ENCODE data around the gene ESYT1. TPM values are rescaled to one million over a fixed set of nuclear protein-coding genes. Genes with fewer than 3 reads are reported as not detected.

ESYT1 gene
- total and polyA plus RNA-seq, 2 experiments from 2014 or later, result 40.0 to 52.3 TPM

DNA sequence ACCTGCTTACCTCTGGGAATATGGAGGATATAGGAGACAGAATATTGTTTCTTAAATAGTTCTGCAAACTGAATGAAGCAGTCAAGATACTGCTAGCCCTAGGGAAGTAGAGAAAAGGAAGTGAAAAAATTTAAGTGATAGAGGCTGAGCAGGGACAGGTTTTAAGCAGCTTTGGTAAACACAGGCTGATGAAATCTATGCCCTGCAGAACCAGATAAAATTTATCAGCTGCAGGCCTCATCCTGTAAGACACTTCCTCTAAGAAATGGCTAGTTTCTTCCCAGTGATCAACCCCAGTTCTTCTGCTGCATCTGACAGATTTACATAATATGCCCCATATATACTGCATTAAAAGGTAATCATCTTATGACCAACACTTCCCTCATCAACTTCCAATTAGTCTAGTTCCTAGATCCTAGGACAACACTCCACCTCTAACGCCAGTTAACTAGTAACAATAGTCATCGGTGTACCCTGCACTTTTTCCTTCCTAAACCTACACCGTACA lies 1.3 kb upstream of the ESYT1 start:
- whole genome bisulfite sequencing (ENCODE audit: low lambda C conversion rate, missing lambda C conversion rate), result 70% methylated on average over 3 of the region's 3 CpGs
- H3K4me3 ChIP-seq, result no peak overlapping the region
- H3K27ac ChIP-seq, result peak overlapping the region; percentile 78
- no peak for DNase-seq (ENCODE audit: low spot score)
- no peaks in the 10 kb centered on the region for H3K36me3 ChIP-seq (replicated peaks; ENCODE audit: insufficient read depth, low read depth)
- TF ChIP-seq EZH2 (IDR thresholded peaks at IDR 0.05; ENCODE audit: borderline replicate concordance) (no peak), EZH2phosphoT487 (IDR thresholded peaks at IDR 0.05; ENCODE audit: low read depth, severe bottlenecking, unreplicated experiment) (no peak)
- TF ChIP-seq, protein P1, sequence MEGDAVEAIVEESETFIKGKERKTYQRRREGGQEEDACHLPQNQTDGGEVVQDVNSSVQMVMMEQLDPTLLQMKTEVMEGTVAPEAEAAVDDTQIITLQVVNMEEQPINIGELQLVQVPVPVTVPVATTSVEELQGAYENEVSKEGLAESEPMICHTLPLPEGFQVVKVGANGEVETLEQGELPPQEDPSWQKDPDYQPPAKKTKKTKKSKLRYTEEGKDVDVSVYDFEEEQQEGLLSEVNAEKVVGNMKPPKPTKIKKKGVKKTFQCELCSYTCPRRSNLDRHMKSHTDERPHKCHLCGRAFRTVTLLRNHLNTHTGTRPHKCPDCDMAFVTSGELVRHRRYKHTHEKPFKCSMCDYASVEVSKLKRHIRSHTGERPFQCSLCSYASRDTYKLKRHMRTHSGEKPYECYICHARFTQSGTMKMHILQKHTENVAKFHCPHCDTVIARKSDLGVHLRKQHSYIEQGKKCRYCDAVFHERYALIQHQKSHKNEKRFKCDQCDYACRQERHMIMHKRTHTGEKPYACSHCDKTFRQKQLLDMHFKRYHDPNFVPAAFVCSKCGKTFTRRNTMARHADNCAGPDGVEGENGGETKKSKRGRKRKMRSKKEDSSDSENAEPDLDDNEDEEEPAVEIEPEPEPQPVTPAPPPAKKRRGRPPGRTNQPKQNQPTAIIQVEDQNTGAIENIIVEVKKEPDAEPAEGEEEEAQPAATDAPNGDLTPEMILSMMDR (IDR thresholded peaks at IDR 0.05; ENCODE audit: poor library complexity), result no peak
- peak overlapping the region; percentile 73 for H3K4me2 ChIP-seq
- H3K9me3 ChIP-seq (ENCODE audit: low read depth), result no peaks in the 10 kb centered on the region
- peaks cover 4% of the 10 kb centered on the region for H4K20me1 ChIP-seq (ENCODE audit: insufficient read depth, poor library complexity, severe bottlenecking)
- H3K27me3 ChIP-seq, result no peaks in the 10 kb centered on the region
- peaks cover 11% of the 10 kb centered on the region for H3K4me1 ChIP-seq (ENCODE audit: insufficient read depth)
- peaks cover 19% of the 10 kb centered on the region for H3K79me2 ChIP-seq
- no peaks in the 10 kb centered on the region for H3K9me2 ChIP-seq (replicated peaks; ENCODE audit: insufficient read depth)
- no peak overlapping the region for H2AFZ ChIP-seq

DNA sequence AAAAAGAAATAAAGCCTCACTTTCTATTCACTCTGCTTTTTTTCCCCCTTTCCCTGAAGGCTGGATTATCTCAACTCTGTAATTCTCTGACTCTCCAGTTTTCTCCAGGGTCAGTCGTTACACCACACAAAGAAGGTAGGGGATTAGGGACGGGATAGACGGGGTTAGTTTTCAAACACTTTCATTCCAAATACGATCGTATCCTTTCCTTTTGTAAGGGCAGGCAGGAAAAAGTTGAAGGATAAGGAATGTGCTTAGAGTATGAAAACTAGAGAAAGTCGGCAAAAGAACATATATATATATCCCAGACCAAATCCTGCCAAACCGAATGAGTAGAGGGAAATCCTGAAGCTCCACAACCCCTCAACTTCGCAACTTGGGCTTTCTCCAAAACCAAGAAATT lies 581 bp upstream of the ESYT1 start:
- peaks cover 11% of the 10 kb centered on the region for H3K4me1 ChIP-seq (ENCODE audit: insufficient read depth)
- H3K36me3 ChIP-seq (replicated peaks; ENCODE audit: insufficient read depth, low read depth), result no peaks in the 10 kb centered on the region
- H2AFZ ChIP-seq, result peak overlapping the region; percentile 5
- no peaks in the 10 kb centered on the region for H3K27me3 ChIP-seq
- WGBS (ENCODE audit: low lambda C conversion rate, missing lambda C conversion rate), result 2% methylated on average over 8 of the region's 8 CpGs
- H3K27ac ChIP-seq, result peak overlapping the region; percentile 78
- peak overlapping the region; percentile 15 for H3K4me3 ChIP-seq
- peaks cover 4% of the 10 kb centered on the region for H4K20me1 ChIP-seq (ENCODE audit: insufficient read depth, poor library complexity, severe bottlenecking)
- peak overlapping the region; percentile 73 for H3K4me2 ChIP-seq
- DNase-seq (ENCODE audit: low spot score), result no peak
- H3K9me3 ChIP-seq (ENCODE audit: low read depth), result no peaks in the 10 kb centered on the region
- no peaks in the 10 kb centered on the region for H3K9me2 ChIP-seq (replicated peaks; ENCODE audit: insufficient read depth)
- H3K79me2 ChIP-seq, result peaks cover 19% of the 10 kb centered on the region
- TF ChIP-seq, protein P1 (IDR thresholded peaks at IDR 0.05; ENCODE audit: poor library complexity), result no peak
- TF ChIP-seq EZH2 (IDR thresholded peaks at IDR 0.05; ENCODE audit: borderline replicate concordance) (no peak), EZH2phosphoT487 (IDR thresholded peaks at IDR 0.05; ENCODE audit: low read depth, severe bottlenecking, unreplicated experiment) (no peak)

DNA sequence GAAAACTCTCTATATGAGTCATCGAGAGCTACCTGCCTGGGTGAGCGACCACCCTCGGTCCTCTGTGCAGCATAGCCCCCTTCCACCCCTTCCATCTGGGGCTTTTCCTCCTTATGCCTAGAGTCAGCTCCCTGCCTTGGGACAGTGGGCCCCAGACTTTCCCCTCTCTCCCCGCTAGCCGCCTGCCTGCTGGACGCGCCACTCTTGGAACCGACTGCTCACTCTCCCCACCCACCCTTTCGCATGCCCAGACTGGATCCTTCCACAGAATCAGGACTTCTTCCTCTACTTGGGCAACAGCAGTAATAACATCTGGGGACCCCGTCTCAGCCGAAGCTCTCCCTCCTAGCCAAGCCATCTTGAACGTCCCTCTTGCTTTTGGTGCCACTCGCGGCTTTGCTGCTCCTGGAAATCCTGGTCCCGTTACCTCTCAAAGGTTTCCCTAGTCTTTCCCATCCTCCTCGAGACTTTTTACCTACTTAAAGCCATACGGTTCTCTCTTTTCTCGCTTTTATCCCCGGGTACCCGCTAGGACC lies 671 bp downstream of the ESYT1 start:
- H3K4me2 ChIP-seq, result peak overlapping the region; percentile 89
- no peaks in the 10 kb centered on the region for H3K27me3 ChIP-seq
- peak overlapping the region; percentile 38 for H3K4me3 ChIP-seq
- no peaks in the 10 kb centered on the region for H3K36me3 ChIP-seq (replicated peaks; ENCODE audit: insufficient read depth, low read depth)
- H3K9me3 ChIP-seq (ENCODE audit: low read depth), result no peaks in the 10 kb centered on the region
- 1% methylated on average over 20 of the region's 20 CpGs for WGBS (ENCODE audit: low lambda C conversion rate, missing lambda C conversion rate)
- no peaks in the 10 kb centered on the region for H3K9me2 ChIP-seq (replicated peaks; ENCODE audit: insufficient read depth)
- H3K79me2 ChIP-seq, result peaks cover 19% of the 10 kb centered on the region
- peak overlapping the region; percentile 22 for H2AFZ ChIP-seq
- DNase-seq (ENCODE audit: low spot score), result peak; percentile 59
- TF ChIP-seq, protein P1 (IDR thresholded peaks at IDR 0.05; ENCODE audit: poor library complexity), result no peak
- no peak for TF ChIP-seq EZH2phosphoT487 (IDR thresholded peaks at IDR 0.05; ENCODE audit: low read depth, severe bottlenecking, unreplicated experiment)
- no peak for TF ChIP-seq EZH2 (IDR thresholded peaks at IDR 0.05; ENCODE audit: borderline replicate concordance)
- peak overlapping the region; percentile 75 for H3K27ac ChIP-seq
- peaks cover 11% of the 10 kb centered on the region for H3K4me1 ChIP-seq (ENCODE audit: insufficient read depth)
- H4K20me1 ChIP-seq (ENCODE audit: insufficient read depth, poor library complexity, severe bottlenecking), result peaks cover 4% of the 10 kb centered on the region
